GM19238 (cell line): Measurements from ENCODE around the gene WDR37.

Experiments
- DNase-seq: peaks from one replicate; pipeline ENCODE4 v3.0.0; 2011; ENCODE audit warnings: low spot score; ENCODE audit not compliant: insufficient read length

The WDR37 gene

DNA sequence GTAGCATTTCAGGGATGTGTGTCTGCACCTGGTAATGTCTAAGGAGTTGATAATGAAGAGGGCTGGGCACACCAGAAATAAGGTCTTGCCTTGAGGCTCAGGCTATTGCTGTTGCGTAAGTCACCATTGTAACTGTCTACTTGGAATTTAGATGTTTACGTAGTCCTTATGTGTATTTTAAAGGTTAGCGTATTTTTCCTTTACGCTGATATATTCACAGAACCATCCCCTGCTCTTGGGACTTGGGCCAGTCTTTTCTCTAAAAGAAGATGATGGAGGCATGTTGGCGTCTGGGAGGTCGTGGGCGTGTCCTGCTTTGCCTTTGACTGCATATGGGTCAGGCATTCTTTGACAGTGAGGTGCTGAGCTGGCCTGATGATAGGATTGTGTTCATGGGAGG is 14.7 kb downstream of the WDR37 start:
- no peak for DNase-seq

- no peak for DNase-seq
Measured at GRCh38 chr10:1074052-1074747, 18.0 kb downstream of the WDR37 start.

DNA sequence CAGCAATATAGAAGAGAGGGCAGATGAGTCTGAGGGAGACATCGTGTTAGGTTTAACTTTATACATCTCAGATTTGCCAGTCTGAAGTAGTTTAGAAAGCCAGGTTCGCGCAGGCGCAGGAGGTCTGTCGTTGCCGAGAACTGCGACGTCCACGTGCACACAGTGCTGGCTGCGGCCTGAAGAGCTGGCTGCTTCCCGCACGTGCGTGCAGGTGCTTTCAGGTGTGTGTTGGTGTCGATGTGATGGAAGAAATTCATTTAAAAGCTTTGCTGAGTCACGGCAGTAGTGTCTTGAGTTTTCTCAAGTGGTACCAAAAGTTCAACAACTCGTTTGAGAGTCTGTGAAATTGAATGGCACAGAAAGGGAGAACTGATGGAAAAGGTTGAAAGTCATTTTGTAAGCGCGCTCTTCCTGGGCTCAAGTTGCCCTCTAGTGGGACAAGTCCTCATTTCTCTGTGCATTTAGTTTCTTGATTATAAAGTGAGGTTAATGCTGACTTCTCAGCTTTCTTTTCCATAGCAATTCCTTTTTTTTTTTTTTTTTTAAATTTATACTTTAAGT is 18.6 kb downstream of the WDR37 start:
- DNase-seq = no peak

DNA sequence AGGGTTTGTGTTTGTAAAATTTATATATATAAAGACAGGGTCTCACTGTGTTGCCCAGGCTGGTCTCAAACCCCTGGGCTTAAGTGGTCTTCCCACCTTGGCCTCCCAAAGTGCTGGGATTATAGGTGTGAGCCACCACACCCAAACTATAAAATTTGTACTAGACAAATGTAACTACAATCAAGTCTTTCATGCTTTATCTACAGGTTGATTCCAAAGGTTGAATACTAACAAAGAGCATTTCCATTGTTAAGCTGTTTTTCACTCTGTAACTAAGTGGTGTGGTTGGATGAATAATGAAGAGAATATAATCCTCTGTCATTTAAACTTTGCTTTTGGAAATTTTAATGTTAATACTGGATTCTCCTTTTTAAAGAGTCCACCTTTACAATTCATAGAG is 22.5 kb downstream of the WDR37 start:
- DNase-seq = no peak

GRCh38 chr10:1083581-1083980 is 27.4 kb downstream of the WDR37 start:
- no peak for DNase-seq

- DNase-seq = no peak
Measured at GRCh38 chr10:1084011-1084950, 28.1 kb downstream of the WDR37 start.

- DNase-seq = no peak
Measured at GRCh38 chr10:1085258-1085657, 29.1 kb downstream of the WDR37 start.

- no peak for DNase-seq
Measured at GRCh38 chr10:1086787-1087186, 30.6 kb downstream of the WDR37 start.

DNA sequence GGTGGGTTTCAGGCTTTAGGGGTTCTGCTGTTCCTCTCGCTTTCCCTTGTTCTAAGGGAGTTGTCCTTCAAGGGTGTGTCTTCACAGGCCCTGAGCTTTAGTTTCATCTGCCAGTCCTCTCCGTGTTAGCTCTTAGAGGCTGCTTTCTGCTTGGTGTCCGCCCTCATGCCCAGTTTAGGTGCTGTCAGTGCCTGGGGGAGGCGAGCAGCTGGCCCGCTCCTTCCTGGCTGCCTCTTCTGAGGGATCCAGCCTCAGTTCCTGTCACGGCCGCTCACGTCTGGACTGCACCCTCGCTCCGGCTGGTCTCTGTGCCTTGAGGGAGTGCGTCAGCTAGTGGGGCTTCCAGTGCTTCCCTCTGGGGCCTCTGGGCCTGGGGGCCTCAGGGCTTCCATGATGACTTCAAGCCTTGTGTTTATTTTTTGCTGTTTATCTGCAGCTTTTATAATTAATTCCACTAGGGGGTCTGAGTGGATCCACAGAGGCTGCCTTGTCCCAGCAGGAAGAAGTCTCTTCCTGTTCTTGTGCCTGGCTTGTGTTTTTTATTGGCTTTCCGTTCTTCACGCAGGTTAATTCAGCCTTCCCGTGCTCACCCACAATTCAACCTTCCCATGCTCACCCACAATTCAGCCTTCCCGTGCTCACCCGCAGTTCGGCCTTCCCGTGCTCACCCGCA is 33.0 kb downstream of the WDR37 start:
- DNase-seq = no peak

- DNase-seq = no peak
Measured at GRCh38 chr10:1090696-1091095, 34.5 kb downstream of the WDR37 start.

- DNase-seq = no peak
Measured at GRCh38 chr10:1093696-1094095, 37.5 kb downstream of the WDR37 start.

DNA sequence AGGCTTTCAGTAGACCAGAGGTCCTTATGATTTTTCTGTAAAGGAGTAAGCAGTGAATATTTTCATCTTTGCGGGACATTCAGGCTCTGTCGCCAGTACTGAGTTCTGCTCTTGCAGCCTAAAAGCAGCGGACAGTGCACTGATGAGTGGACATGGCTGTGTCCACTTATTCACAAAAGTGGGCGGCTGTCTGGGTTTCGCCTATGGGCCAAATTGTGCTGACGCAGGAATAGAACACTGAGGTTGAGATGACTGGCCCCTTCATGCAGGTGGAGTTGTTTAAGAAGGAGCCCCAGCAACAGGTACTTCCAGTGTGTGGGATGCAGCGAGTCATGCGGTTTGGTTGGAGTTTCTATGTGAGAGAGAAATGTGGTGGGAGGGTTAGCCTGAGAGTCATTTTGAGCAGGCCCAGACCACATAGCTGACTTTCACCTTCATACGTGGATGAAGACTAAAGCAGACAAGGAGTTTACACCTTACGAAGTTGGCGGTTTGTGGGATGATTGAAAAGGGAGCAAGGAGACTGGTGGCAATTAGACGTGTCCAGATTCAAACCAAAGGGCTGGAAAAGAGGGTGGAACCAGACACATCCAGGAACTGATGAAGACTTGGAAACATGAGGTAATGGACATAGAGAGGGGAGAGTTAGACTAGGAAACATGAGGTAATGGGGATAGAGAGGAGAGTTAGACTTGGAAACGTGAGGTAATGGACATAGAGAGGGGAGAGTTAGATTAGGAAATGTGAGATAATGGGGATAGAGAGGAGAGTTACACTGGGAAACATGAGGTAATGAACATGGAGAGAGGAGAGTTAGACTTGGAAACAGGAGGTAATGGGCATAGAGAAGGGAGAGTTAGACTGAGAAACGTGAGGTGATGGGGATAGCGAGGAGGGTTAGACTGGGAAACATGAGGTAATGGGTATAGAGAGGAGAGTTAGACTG is 38.2 kb downstream of the WDR37 start:
- no peak for DNase-seq

DNA sequence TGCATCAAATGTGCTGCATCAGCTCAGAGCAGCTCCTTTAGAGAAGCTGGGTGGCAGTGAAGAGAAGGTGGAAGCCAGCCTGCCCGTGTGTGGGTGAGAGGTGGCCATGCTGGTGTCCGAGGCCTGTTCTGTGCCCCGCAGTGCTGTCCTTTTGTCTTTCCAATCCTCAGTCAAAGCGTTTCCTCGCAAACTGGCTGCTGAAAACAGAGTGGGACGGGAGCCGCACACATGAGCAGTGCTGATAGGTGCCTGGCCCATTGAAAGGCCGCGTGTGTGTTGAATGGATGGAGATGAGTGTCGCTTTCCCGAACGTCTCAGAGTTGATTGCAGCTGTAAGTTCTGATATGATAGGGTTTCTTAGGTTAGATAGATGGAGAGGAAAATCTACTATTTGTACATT is 39.3 kb downstream of the WDR37 start:
- no peak for DNase-seq

- DNase-seq = no peak
Measured at GRCh38 chr10:1096287-1096889, 40.2 kb downstream of the WDR37 start.

DNA sequence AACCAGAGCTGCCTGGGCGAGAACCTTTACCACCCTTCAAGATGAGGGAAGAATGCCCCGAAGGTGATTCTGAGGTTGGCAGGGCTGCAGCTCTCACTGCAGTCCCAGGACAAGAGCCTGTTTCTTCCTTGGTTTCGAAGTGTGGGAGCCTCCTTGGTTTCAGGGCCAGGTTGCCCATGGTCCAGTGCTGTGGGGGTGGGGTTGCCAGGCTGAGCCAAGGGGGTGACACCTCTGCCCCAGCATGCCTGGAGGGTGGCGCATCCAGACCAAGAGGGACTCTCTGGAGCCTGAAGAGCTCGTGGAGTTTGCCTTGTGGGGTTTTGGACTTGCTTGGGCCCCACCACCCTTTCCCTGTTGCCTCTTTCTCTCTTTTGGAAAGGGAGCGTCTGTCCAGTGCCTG is 41.3 kb downstream of the WDR37 start:
- no peak for DNase-seq

- DNase-seq = no peak
Measured at GRCh38 chr10:1100143-1100542, 44.0 kb downstream of the WDR37 start.

GRCh38 chr10:1100691-1101368 is 44.6 kb downstream of the WDR37 start:
- DNase-seq = no peak

DNA sequence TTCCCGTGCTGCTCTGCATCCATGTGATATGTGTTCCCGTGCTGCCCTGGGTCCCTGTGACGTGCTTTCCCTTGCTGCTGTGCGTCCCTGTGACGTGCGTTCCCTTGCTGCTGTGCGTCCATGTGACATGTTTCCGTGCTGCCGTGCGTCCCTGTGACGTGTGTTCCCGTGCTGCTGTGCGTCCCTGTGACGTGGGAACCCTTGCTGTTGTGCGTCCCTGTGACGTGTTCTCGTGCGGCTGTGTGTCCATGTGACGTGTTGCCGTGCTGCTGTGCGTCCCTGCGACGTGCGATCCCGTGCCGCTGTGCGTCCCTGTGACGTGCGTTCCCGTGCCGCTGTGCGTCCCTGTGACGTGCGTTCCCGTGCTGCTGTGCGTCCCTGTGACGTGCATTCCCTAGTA is 45.8 kb downstream of the WDR37 start:
- no peak for DNase-seq

GRCh38 chr10:1102416-1102815 is 46.2 kb downstream of the WDR37 start:
- DNase-seq = no peak

- DNase-seq = no peak
Measured at GRCh38 chr10:1102831-1103230, 46.6 kb downstream of the WDR37 start.
